PC-9 (cell line): Measurements from ENCODE around the gene ATP6V1G2.
"Not testable (repeated sequence)": the region's sequence is repeated elsewhere in the genome, so short reads cannot be mapped to it uniquely, and the experiment has no call there.

ENCODE experiments used
- CTCF ChIP-seq: fragments of 200-600 bp; sonication (generic); conservative IDR thresholded peaks from 2 replicates; pipeline ENCODE4 v1.6.1; 2017; ENCODE audit warnings: mixed run types, antibody characterized with exemption, mild to moderate bottlenecking, moderate library complexity
- EZH2 ChIP-seq: fragments of 200-600 bp; sonication (generic); IDR thresholded peaks from 2 replicates; pipeline ENCODE4 v1.8.0; 2017; ENCODE audit warnings: antibody characterized with exemption, low read depth

DNA sequence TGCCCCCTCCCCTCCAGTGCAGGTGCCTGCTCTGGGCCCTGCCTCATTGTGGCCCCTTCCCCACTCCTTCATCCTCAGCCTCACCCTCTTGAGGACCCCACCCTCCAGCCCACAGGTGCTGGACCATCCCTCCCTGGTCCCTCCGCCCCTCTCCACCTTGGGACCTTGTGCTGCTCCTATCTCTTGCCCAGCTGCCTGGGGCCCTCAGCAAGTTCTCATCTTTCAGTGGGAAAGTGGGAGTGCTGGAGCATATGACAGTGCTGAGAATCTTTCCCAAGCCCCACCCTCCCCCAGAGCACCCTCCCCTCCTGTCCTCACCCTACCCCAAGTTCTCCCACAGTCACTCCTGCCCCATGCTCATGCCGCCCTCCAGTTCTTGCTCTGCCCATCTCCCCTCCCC lies 46.8 kb downstream of the ATP6V1G2 start:
- not testable (repeated sequence) for TF ChIP-seq CTCF, EZH2
